Measurements from ENCODE around the gene NSMF. TPM values are rescaled to one million over a fixed set of nuclear protein-coding genes. Genes with fewer than 3 reads are reported as not detected.

The NSMF gene
- total and polyA plus RNA-seq, 2 of the 8 experiments (the other 6 are each of a cell fraction or from before 2014, with no cell fraction given): 56.7 to 65.1 TPM

DNA sequence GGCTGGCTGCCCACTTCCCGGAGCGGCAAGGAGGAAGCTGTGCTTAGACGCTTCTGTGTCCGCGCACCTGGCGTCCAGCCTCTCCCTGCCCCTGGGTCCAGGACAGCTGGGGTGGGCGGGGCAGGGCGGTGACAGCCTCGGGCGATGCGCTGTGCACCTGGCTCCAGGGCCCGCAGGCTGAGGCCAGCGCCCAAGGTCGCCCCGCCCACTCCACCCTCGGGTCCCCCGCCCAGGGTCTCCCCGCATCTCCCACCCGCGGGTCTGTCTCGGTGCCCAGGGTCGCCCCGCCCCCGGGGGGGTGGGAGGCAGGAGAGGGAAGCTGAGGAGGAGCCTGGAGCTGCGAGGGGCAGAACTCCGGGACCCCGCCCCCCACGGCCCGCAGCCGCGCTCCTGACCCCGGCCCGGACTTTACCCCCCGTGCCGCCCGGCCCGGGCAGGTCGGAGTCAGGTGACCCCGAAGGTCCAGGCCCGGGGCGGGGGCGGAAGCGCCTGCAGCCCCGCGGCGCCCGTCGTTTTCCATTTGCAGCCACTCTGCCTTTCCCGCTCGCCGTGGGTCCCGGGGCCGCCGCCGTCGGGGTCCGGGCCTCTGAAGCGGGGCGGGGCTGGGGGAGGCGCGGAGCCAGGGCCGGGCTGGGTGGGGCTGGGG lies 17.7 kb downstream of the NSMF start, which contains the start of gene ENTPD8:
TSS of gene ENTPD8 (minus strand) at position 69 of the 646 bp plus-strand sequence. CDS start 3,072 bp downstream, outside the sequence.
- H3K9ac ChIP-seq (replicated peaks in 1 of 4; ENCODE audit: extremely low read depth in 1 of 4, low read depth in 3 of 4, low read length in 3 of 4): no peak within 1 kb of the TSS
- no peaks in the 10 kb centered on the region for H3K36me3 ChIP-seq (ENCODE audit: control insufficient read depth in 2 of 4, insufficient read depth in 4 of 4, low read length in 3 of 4)
- no peak within 1 kb of the TSS for H4K5ac ChIP-seq (ENCODE audit: insufficient read length, low read depth, low read length)
- H3K27me3 ChIP-seq (replicated peaks in 1 of 4; ENCODE audit: control insufficient read depth in 3 of 4, extremely low read depth in 1 of 4, insufficient read depth in 3 of 4, low read length in 3 of 4): no peaks in the 10 kb centered on the region
- no peak within 1 kb of the TSS for H3K23ac ChIP-seq (ENCODE audit: insufficient read length)
- H2BK15ac ChIP-seq (ENCODE audit: low read length): 0 out of 2 replicates have a peak within 1 kb of the TSS, but pooled peaks have one; percentile 23
- FAIRE-seq (no peak), DNase-seq (ENCODE audit: low read depth in 1 of 2, low spot score in 2 of 2) (peak in 1 of 2 experiments; percentile 93)
- no peaks in the 10 kb centered on the region for H4K20me1 ChIP-seq (replicated peaks in 1 of 2; ENCODE audit: control insufficient read depth in 1 of 2, insufficient read depth in 2 of 2, low read length in 2 of 2)
- no peak within 1 kb of the TSS; the same call in 1 of the 2 replicates for H2BK5ac ChIP-seq (ENCODE audit: low read depth, low read length)
- H3K4me3 ChIP-seq (ENCODE audit: extremely low read depth in 1 of 4, insufficient read depth in 2 of 4, low read depth in 3 of 4, low read length in 4 of 4): peak within 1 kb of the TSS; percentile 33 to 64 (median 38)
- H2AFZ ChIP-seq (ENCODE audit: low read length): no peak within 1 kb of the TSS
- H4K8ac ChIP-seq (ENCODE audit: extremely low read depth, insufficient read depth, low read length): no peak within 1 kb of the TSS
- no peak within 1 kb of the TSS for H3K56ac ChIP-seq (replicated peaks; ENCODE audit: insufficient read length, low read depth, low read length)
- H3K18ac ChIP-seq (ENCODE audit: extremely low read depth, low read length): no peak within 1 kb of the TSS
- no peaks in the 10 kb centered on the region; the same call in 1 of the 2 replicates for H3K23me2 ChIP-seq (ENCODE audit: low read depth, low read length)
- no peak within 1 kb of the TSS for H2BK12ac ChIP-seq (ENCODE audit: low read depth, low read length)
- no peaks in the 10 kb centered on the region for H3K79me1 ChIP-seq (ENCODE audit: low read depth, low read length)
- H2BK20ac ChIP-seq (ENCODE audit: low read length): no peak within 1 kb of the TSS
- H3K79me2 ChIP-seq (ENCODE audit: control insufficient read depth in 1 of 2, insufficient read depth in 2 of 2, low read length in 2 of 2): no peaks in the 10 kb centered on the region
- no peak within 1 kb of the TSS for H2BK120ac ChIP-seq (replicated peaks; ENCODE audit: low read depth, low read length)
- H3K14ac ChIP-seq (ENCODE audit: insufficient read length): no peak within 1 kb of the TSS
- CTCF ChIA-PET (ENCODE audit: partially characterized antibody): interaction anchor here (0.9 to 1.0 kb wide), 3 partner anchors 9 to 167 kb away, joined by 3 to 5 read pairs (median 3); partner anchors contain the start of gene EXD3
- H4K91ac ChIP-seq (replicated peaks; ENCODE audit: insufficient read length, low read length): no peak within 1 kb of the TSS
- H3K4ac ChIP-seq (replicated peaks; ENCODE audit: insufficient read length, low read depth, low read length): no peak within 1 kb of the TSS
- no peaks in the 10 kb centered on the region for H3K9me3 ChIP-seq (ENCODE audit: insufficient read depth in 2 of 2, low read depth in 1 of 2, low read length in 1 of 2)
- POLR2A ChIA-PET (ENCODE audit: partially characterized antibody): interaction anchor here (0.7 to 4.3 kb wide), 7 partner anchors 9 to 201 kb away, joined by 3 to 28 read pairs (median 3); partner anchors contain the start of genes EXD3, NOXA1 and TUBB4B
- WGBS, 2 experiments (ENCODE audit: extremely low coverage in 1 of 2, insufficient coverage in 1 of 2, insufficient read length in 1 of 2, insufficient replicate concordance in 2 of 2, low coverage in 1 of 2, low lambda C conversion rate in 2 of 2, missing lambda C conversion rate in 1 of 2): 0% methylated on average over 15 of the region's 62 CpGs; no CpG with 5 or more reads in 1 of the 2 experiments
- H2AK5ac ChIP-seq (ENCODE audit: low read depth, low read length): no peak within 1 kb of the TSS
- H3K4me1 ChIP-seq (replicated peaks in 1 of 4; ENCODE audit: control insufficient read depth in 3 of 4, insufficient read depth in 4 of 4, low read length in 3 of 4): peaks cover 0 to 3% (median under 1%) of the 10 kb centered on the region in 4 experiments; a peak in 3 of 7 replicates
- H3K27ac ChIP-seq (ENCODE audit: low read depth, low read length): no peak within 1 kb of the TSS
- peak within 1 kb of the TSS; percentile 66 to 80 for H3K4me2 ChIP-seq (ENCODE audit: insufficient read depth in 1 of 2, low read depth in 2 of 2, low read length in 2 of 2)
- TF ChIP-seq TBP (IDR thresholded peaks at IDR 0.05; ENCODE audit: low read depth, low read length) (no peak), GTF2F1 (IDR thresholded peaks at IDR 0.05; ENCODE audit: borderline replicate concordance, low read depth, low read length) (no peak), KDM4A (IDR thresholded peaks at IDR 0.05; ENCODE audit: low read depth, low read length, severe bottlenecking) (peak; percentile 87), SP4 (IDR thresholded peaks at IDR 0.05; ENCODE audit: low read length) (no peak), PHF8 (conservative IDR thresholded peaks at IDR 0.05; ENCODE audit: low read depth, low read length) (0 out of 2 replicates have a peak, but pooled peaks have one; percentile 21), TEAD4 (IDR thresholded peaks at IDR 0.05; ENCODE audit: low read depth, low read length) (no peak), TCF12 (IDR thresholded peaks at IDR 0.05; ENCODE audit: low read depth, low read length) (peak; percentile 71; the same call in 1 of the 2 replicates), MAX (IDR thresholded peaks at IDR 0.05) (peak; percentile 16; the same call in 1 of the 2 replicates), FOSL1 (IDR thresholded peaks at IDR 0.05; ENCODE audit: insufficient read depth, low read depth, low read length) (no peak), POLR2AphosphoS5 (IDR thresholded peaks at IDR 0.05; ENCODE audit: low read depth, low read length) (no peak), CHD1 (IDR thresholded peaks at IDR 0.05; ENCODE audit: low read depth, low read length) (no peak), EZH2 (IDR thresholded peaks at IDR 0.05; ENCODE audit: low read depth, low read length, severe bottlenecking) (no peak)

All from H1 (cell line).